Caco-2 (cell line): ENCODE results near the gene MSRB3. TPM values are rescaled to one million over a fixed set of nuclear protein-coding genes. Genes with fewer than 3 reads are reported as not detected.

Source experiments
- BruUV-seq: library from RNA; stranded (reverse); fragments of 400-500 nt; replicated peaks from 2 replicates; lab custom pipeline; 2021; lab: Mats Ljungman, UMichigan
- CTCF ChIA-PET: fragments of 300-600 bp; sonication (Branson Sonifier 250); formaldehyde crosslinking; loops from one replicate; lab custom pipeline; 2022; ENCODE audit warnings: antibody characterized with exemption; lab: Charles Lee
- POLR2A ChIA-PET: fragments of 300-600 bp; sonication (Branson Sonifier 250); formaldehyde crosslinking; loops from one replicate; lab custom pipeline; 2022; ENCODE audit warnings: antibody characterized with exemption; lab: Charles Lee
- DNase-seq, 2 experiments: peaks; one replicate each; pipeline versions ENCODE4 v3.0.0 to v3.0.0-alpha.2; 2020 to 2022
- H3K27me3 ChIP-seq: replicated peaks from 2 replicates; pipeline ENCODE4 v1.6.0; 2011; ENCODE audit warnings: low read length; ENCODE audit not compliant: control insufficient read depth, insufficient read depth
- H3K36me3 ChIP-seq: 2 replicates; pipeline ENCODE4 v1.5.1; 2011; ENCODE audit warnings: low read length; ENCODE audit not compliant: control insufficient read depth, insufficient read depth
- H3K4me1 ChIP-seq: fragments of 250-450 bp; sonication (Bioruptor Pico); 2 replicates; pipeline ENCODE4 v1.5.1; 2020; ENCODE audit warnings: mild to moderate bottlenecking
- H3K4me3 ChIP-seq: 2 replicates; pipeline ENCODE4 v1.5.1; 2011; ENCODE audit warnings: low read depth, mild to moderate bottlenecking, control low read depth, low read length
- H3K9me3 ChIP-seq: fragments of 250-450 bp; sonication (Bioruptor Pico); 2 replicates; pipeline ENCODE4 v1.5.1; 2020; ENCODE audit warnings: mild to moderate bottlenecking, moderate library complexity
- H3K27ac Mint-ChIP-seq: one replicate; pipeline ENCODE4 v1.8.0; 2022; ENCODE audit warnings: mixed read lengths; ENCODE audit not compliant: unreplicated experiment
- H3K27me3 Mint-ChIP-seq: one replicate; pipeline ENCODE4 v1.8.0; 2022; ENCODE audit warnings: mixed read lengths; ENCODE audit not compliant: insufficient read depth, unreplicated experiment
- H3K36me3 Mint-ChIP-seq: one replicate; pipeline ENCODE4 v1.8.0; 2022; ENCODE audit warnings: mild to moderate bottlenecking, mixed read lengths; ENCODE audit not compliant: insufficient read depth, unreplicated experiment
- H3K4me1 Mint-ChIP-seq: one replicate; pipeline ENCODE4 v1.8.0; 2022; ENCODE audit warnings: low read depth, mixed read lengths; ENCODE audit not compliant: unreplicated experiment
- H3K4me3 Mint-ChIP-seq: one replicate; pipeline ENCODE4 v1.8.0; 2022; ENCODE audit warnings: mild to moderate bottlenecking, moderate library complexity, mixed read lengths; ENCODE audit not compliant: unreplicated experiment
- H3K9me3 Mint-ChIP-seq: one replicate; pipeline ENCODE4 v1.8.0; 2022; ENCODE audit warnings: mixed read lengths; ENCODE audit not compliant: unreplicated experiment
- intact Hi-C: fragments of 100-400 bp; cut with micrococcal nuclease; formaldehyde crosslinking; loops from one replicate; pipeline ENCODE4 v1.10.0; 2022; ENCODE audit not compliant: unreplicated experiment
- total RNA-seq: library from RNA; stranded (reverse); gene quantifications from 2 replicates; pipeline ENCODE4 v1.2.3, GENCODE V29; 2022
- TF ChIP-seq, protein P1 (sequence below), 2 experiments: fragments of 200-600 bp in 1 of 2; IDR thresholded peaks; 1 replicate in 1 of 2; 2 replicates in 1 of 2; pipeline versions ENCODE4 v1.5.1 to v1.8.0; 2011 to 2022; ENCODE audit warnings: antibody characterized with exemption in 1 of 2, control low read depth in 1 of 2, inconsistent platforms in 1 of 2, low read depth in 1 of 2, low read length in 1 of 2, mild to moderate bottlenecking in 1 of 2, moderate library complexity in 1 of 2; ENCODE audit not compliant: insufficient read depth in 1 of 2, severe bottlenecking in 1 of 2, unreplicated experiment in 1 of 2

Gene MSRB3
- total RNA-seq, 1 experiment from 2014 or later = 7.7 TPM

GRCh38 chr12:65274602-65275272 lies 3.7 kb upstream of the MSRB3 start:
- Mint-ChIP-seq H3K4me3 (no peak overlapping the region), H3K9me3 (no peaks in the 10 kb centered on the region), H3K4me1 (no peaks in the 10 kb centered on the region), H3K27ac (no peak overlapping the region), H3K36me3 (no peaks in the 10 kb centered on the region), H3K27me3 (no peaks in the 10 kb centered on the region)
- TF ChIP-seq, protein P1, sequence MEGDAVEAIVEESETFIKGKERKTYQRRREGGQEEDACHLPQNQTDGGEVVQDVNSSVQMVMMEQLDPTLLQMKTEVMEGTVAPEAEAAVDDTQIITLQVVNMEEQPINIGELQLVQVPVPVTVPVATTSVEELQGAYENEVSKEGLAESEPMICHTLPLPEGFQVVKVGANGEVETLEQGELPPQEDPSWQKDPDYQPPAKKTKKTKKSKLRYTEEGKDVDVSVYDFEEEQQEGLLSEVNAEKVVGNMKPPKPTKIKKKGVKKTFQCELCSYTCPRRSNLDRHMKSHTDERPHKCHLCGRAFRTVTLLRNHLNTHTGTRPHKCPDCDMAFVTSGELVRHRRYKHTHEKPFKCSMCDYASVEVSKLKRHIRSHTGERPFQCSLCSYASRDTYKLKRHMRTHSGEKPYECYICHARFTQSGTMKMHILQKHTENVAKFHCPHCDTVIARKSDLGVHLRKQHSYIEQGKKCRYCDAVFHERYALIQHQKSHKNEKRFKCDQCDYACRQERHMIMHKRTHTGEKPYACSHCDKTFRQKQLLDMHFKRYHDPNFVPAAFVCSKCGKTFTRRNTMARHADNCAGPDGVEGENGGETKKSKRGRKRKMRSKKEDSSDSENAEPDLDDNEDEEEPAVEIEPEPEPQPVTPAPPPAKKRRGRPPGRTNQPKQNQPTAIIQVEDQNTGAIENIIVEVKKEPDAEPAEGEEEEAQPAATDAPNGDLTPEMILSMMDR (IDR thresholded peaks at IDR 0.05; ENCODE audit: insufficient read depth in 1 of 2, low read depth in 1 of 2, low read length in 1 of 2, severe bottlenecking in 1 of 2, unreplicated experiment in 1 of 2) = no peak
- no peaks in the 10 kb centered on the region for H3K4me1 ChIP-seq
- H3K9me3 ChIP-seq = no peaks in the 10 kb centered on the region
- ChIA-PET CTCF (no interaction called here), POLR2A (no interaction called here)
- no peak for DNase-seq
- intact Hi-C loops = no loop called here
- H3K4me3 ChIP-seq = no peak overlapping the region
- no peaks in the 10 kb centered on the region for H3K36me3 ChIP-seq
- no peaks in the 10 kb centered on the region for H3K27me3 ChIP-seq
- BruUV-seq = no TSS peak

DNA sequence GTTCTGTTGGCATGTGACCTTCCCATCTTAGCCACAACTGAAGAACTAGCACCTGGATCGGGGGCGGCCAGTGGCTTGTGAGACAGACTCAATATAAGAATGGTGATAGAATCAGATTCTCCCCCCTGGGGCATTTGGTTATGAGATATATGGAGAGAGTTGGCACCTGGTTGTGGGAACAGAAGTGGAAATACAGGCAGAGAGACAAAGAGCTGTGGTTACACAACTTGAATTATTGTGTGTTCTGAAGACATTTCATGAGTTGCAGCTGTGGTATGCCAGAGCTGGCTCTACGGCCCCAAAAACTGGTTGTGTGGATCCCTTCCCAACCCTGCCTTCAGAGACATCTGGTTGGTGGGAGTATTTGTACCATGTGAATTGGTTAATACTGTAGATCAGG lies 2.9 kb upstream of the MSRB3 start:
- TF ChIP-seq, protein P1 (IDR thresholded peaks at IDR 0.05; ENCODE audit: insufficient read depth in 1 of 2, low read depth in 1 of 2, low read length in 1 of 2, severe bottlenecking in 1 of 2, unreplicated experiment in 1 of 2) = no peak
- H3K36me3 Mint-ChIP-seq = no peaks in the 10 kb centered on the region
- no peaks in the 10 kb centered on the region for H3K9me3 Mint-ChIP-seq
- no peaks in the 10 kb centered on the region for H3K4me1 ChIP-seq
- DNase-seq = no peak
- intact Hi-C loops = no loop called here
- H3K27me3 Mint-ChIP-seq = no peaks in the 10 kb centered on the region
- no peaks in the 10 kb centered on the region for H3K36me3 ChIP-seq
- H3K27me3 ChIP-seq = no peaks in the 10 kb centered on the region
- no TSS peak for BruUV-seq
- POLR2A ChIA-PET = no interaction called here
- CTCF ChIA-PET = no interaction called here
- H3K4me3 ChIP-seq = no peak overlapping the region
- H3K9me3 ChIP-seq = no peaks in the 10 kb centered on the region
- no peak overlapping the region for H3K27ac Mint-ChIP-seq
- H3K4me1 Mint-ChIP-seq = no peaks in the 10 kb centered on the region
- H3K4me3 Mint-ChIP-seq = no peak overlapping the region

- no peaks in the 10 kb centered on the region for H3K27me3 Mint-ChIP-seq
- intact Hi-C loops = no loop called here
- no peaks in the 10 kb centered on the region for H3K9me3 Mint-ChIP-seq
- BruUV-seq = no TSS peak
- Histone ChIP-seq H3K4me1 (no peaks in the 10 kb centered on the region), H3K9me3 (no peaks in the 10 kb centered on the region), H3K4me3 (no peak overlapping the region), H3K27me3 (no peaks in the 10 kb centered on the region), H3K36me3 (no peaks in the 10 kb centered on the region)
- DNase-seq = no peak
- POLR2A ChIA-PET = no interaction called here
- TF ChIP-seq, protein P1 (IDR thresholded peaks at IDR 0.05; ENCODE audit: insufficient read depth in 1 of 2, low read depth in 1 of 2, low read length in 1 of 2, severe bottlenecking in 1 of 2, unreplicated experiment in 1 of 2) = no peak
- CTCF ChIA-PET = no interaction called here
- no peaks in the 10 kb centered on the region for H3K36me3 Mint-ChIP-seq
- no peak overlapping the region for H3K4me3 Mint-ChIP-seq
- H3K4me1 Mint-ChIP-seq = no peaks in the 10 kb centered on the region
- no peak overlapping the region for H3K27ac Mint-ChIP-seq
These were observed 1.5 kb upstream of the MSRB3 start for GRCh38 chr12:65276916-65277530.
